ENCODE results near the gene PCDH11Y.
"Not testable (repeated sequence)": the region's sequence is repeated elsewhere in the genome, so short reads cannot be mapped to it uniquely, and the experiment has no call there.

GRCh38 chrY:4967894-4968293 is 32.2 kb upstream of the PCDH11Y start:
- not testable (repeated sequence) for TF ChIP-seq POLR2A, CTCF, POLR2AphosphoS5 (IDR thresholded peaks at IDR 0.05)

Measured in prostate gland (tissue), 2 donors.